ENCODE data around the gene KCND2.

The KCND2 gene

GRCh38 chr7:120794106-120794729 is 521.2 kb downstream of the KCND2 start:
- no peaks in the 10 kb centered on the region for H3K9me3 ChIP-seq (ENCODE audit: control insufficient read depth, low read depth, low read length)
- H3K4me3 ChIP-seq (ENCODE audit: low read length): no peak overlapping the region
- H3K36me3 ChIP-seq (ENCODE audit: control insufficient read depth, low read depth, low read length): no peaks in the 10 kb centered on the region
- no peak overlapping the region for H3K9ac ChIP-seq (ENCODE audit: low read length)
- no peaks in the 10 kb centered on the region for H3K27me3 ChIP-seq (ENCODE audit: control insufficient read depth, insufficient read depth, low read length)
- H3K4me1 ChIP-seq (ENCODE audit: control insufficient read depth, low read depth, low read length): peaks cover 16% of the 10 kb centered on the region
- no peak overlapping the region for H3K27ac ChIP-seq (ENCODE audit: low read length)

DNA sequence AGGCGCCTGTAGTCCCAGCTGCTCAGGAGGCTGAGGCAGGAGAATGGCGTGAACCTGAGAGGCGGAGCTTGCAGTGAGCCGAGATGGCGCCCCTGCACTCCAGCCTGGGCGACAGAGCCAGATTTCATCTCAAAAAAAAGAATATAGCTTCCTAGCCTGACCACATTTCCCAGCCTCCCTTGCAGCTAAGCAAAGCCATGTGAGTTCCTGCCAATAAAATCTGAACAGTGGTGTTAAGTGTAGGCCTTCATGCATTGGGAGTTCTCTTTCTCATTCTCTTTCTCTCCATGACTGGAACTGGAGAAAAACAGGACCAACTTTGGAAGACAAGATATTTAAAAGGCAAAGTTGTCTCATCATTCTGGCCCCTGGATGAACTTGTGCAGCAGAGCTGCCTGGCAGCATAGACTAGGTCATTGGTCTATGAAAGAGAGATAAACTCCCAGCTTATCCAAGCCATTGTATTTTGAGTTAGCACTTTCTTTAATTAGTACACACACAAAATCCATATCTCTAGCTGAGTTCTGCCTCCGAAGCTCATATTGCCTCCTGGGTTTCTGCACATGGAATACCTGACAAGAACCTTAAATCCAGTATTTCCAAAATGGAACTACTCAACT is 524.2 kb downstream of the KCND2 start:
- no peak overlapping the region for H3K9ac ChIP-seq (ENCODE audit: low read length)
- H3K4me1 ChIP-seq (ENCODE audit: control insufficient read depth, low read depth, low read length): peaks cover 16% of the 10 kb centered on the region
- H3K36me3 ChIP-seq (ENCODE audit: control insufficient read depth, low read depth, low read length): no peaks in the 10 kb centered on the region
- H3K9me3 ChIP-seq (ENCODE audit: control insufficient read depth, low read depth, low read length): no peaks in the 10 kb centered on the region
- no peak overlapping the region for H3K4me3 ChIP-seq (ENCODE audit: low read length)
- no peaks in the 10 kb centered on the region for H3K27me3 ChIP-seq (ENCODE audit: control insufficient read depth, insufficient read depth, low read length)
- no peak overlapping the region for H3K27ac ChIP-seq (ENCODE audit: low read length)

- no peaks in the 10 kb centered on the region for H3K9me3 ChIP-seq (ENCODE audit: control insufficient read depth, low read depth, low read length)
Observed at GRCh38 chr7:120799147-120799546, 526.2 kb downstream of the KCND2 start.

More at GRCh38 chr7:120799147-120799546, 526.2 kb downstream of the KCND2 start:
- Histone ChIP-seq H3K27me3 (ENCODE audit: control insufficient read depth, insufficient read depth, low read length) (no peaks in the 10 kb centered on the region), H3K27ac (ENCODE audit: low read length) (no peak overlapping the region), H3K36me3 (ENCODE audit: control insufficient read depth, low read depth, low read length) (no peaks in the 10 kb centered on the region), H3K4me3 (ENCODE audit: low read length) (no peak overlapping the region), H3K4me1 (ENCODE audit: control insufficient read depth, low read depth, low read length) (peaks cover 13% of the 10 kb centered on the region), H3K9ac (ENCODE audit: low read length) (no peak overlapping the region)
